ENCODE data around the gene KANSL1. TPM values are rescaled to one million over a fixed set of nuclear protein-coding genes. Genes with fewer than 3 reads are reported as not detected.

Gene KANSL1
- total RNA-seq, 8 experiments from 2014 or later = 36.9 to 96.5 (median 81.9) TPM

- in situ Hi-C loops (cut with MboI; ENCODE audit: low pct_unique_long_range_greater_than_20kb in 2 of 9, low sequenced_read_pairs in 9 of 9, unreplicated experiment in 9 of 9) = no loop called here
Observed at GRCh38 chr17:46003907-46004748, 189.1 kb downstream of the KANSL1 start.

DNA sequence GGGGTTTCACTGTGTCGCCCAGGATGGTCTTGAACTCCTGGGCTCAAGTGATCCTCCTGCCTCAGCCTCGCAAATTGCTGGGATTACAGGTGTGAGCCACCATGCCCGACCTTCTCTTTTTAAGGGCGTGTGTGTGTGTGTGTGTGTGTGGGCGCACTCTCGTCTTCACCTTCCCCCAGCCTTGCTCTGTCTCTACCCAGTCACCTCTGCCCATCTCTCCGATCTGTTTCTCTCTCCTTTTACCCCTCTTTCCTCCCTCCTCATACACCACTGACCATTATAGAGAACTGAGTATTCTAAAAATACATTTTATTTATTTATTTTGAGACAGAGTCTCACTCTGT is 190.3 kb downstream of the KANSL1 start:
- no peak overlapping the region for H3K27ac ChIP-seq
- peak in 1 of 8 experiments; percentile 8 for ATAC-seq (replicated peaks in 6 of 8)
- in situ Hi-C loops (cut with MboI; ENCODE audit: low pct_unique_long_range_greater_than_20kb in 2 of 9, low sequenced_read_pairs in 9 of 9, unreplicated experiment in 9 of 9) = no loop called here
- no peak overlapping the region for H3K4me3 ChIP-seq
- no peaks in the 10 kb centered on the region for H3K4me1 ChIP-seq (replicated peaks in 1 of 2)
- WGBS, 10 experiments = 29 to 61% (median 33%) methylated on average over 2 to 6 of the region's 7 CpGs; no CpG with 5 or more reads in 7 of the 10 experiments

More at GRCh38 chr17:46003907-46004748, 189.1 kb downstream of the KANSL1 start:
- ATAC-seq (replicated peaks in 6 of 8) = peak in 6 of 8 experiments; percentile 34 to 88 (median 56)
- 0 to 80% (median 15%) methylated on average over 1 to 4 of the region's 6 CpGs; no CpG with 5 or more reads in 3 of the 10 experiments for WGBS, 10 experiments
- Histone ChIP-seq H3K4me1 (replicated peaks in 1 of 2) (no peaks in the 10 kb centered on the region), H3K27ac (no peak overlapping the region), H3K4me3 (no peak overlapping the region)

- ATAC-seq (replicated peaks in 6 of 8) = peak; percentile 60 to 92 (median 81)
- 0 to 83% (median 5%) methylated on average over 1 to 3 of the region's 8 CpGs; no CpG with 5 or more reads in 5 of the 10 experiments for WGBS, 10 experiments
- Histone ChIP-seq H3K4me1 (replicated peaks in 1 of 2) (no peaks in the 10 kb centered on the region), H3K27ac (no peak overlapping the region), H3K4me3 (no peak overlapping the region)
- in situ Hi-C loops (cut with MboI; ENCODE audit: low pct_unique_long_range_greater_than_20kb in 2 of 9, low sequenced_read_pairs in 9 of 9, unreplicated experiment in 9 of 9) = no loop called here
Observed at GRCh38 chr17:46002311-46002972, 190.8 kb downstream of the KANSL1 start.

- peak in 4 of 8 experiments; percentile 15 to 31 (median 22) for ATAC-seq (replicated peaks in 6 of 8)
Observed at GRCh38 chr17:46001390-46002310, 191.6 kb downstream of the KANSL1 start.

GRCh38 chr17:46000757-46001156 is 192.5 kb downstream of the KANSL1 start:
- 0 to 100% (median 70%) methylated on average over 1 to 2 of the region's 2 CpGs; no CpG with 5 or more reads in 6 of the 10 experiments for WGBS, 10 experiments
- no peak for ATAC-seq (replicated peaks in 6 of 8)
- Histone ChIP-seq H3K27ac (no peak overlapping the region), H3K4me3 (no peak overlapping the region), H3K4me1 (replicated peaks in 1 of 2) (no peaks in the 10 kb centered on the region)
- in situ Hi-C loops (cut with MboI; ENCODE audit: low pct_unique_long_range_greater_than_20kb in 2 of 9, low sequenced_read_pairs in 9 of 9, unreplicated experiment in 9 of 9) = no loop called here

More at GRCh38 chr17:46001390-46002310, 191.6 kb downstream of the KANSL1 start:
- 47 to 100% (median 81%) methylated on average over 3 to 8 of the region's 13 CpGs; no CpG with 5 or more reads in 1 of the 10 experiments for WGBS, 10 experiments
- H3K4me3 ChIP-seq = no peak overlapping the region
- no peak overlapping the region for H3K27ac ChIP-seq
- in situ Hi-C loops (cut with MboI; ENCODE audit: low pct_unique_long_range_greater_than_20kb in 2 of 9, low sequenced_read_pairs in 9 of 9, unreplicated experiment in 9 of 9) = no loop called here
- no peaks in the 10 kb centered on the region for H3K4me1 ChIP-seq (replicated peaks in 1 of 2)

GRCh38 chr17:46000292-46000691 is 192.9 kb downstream of the KANSL1 start:
- Histone ChIP-seq H3K4me1 (replicated peaks in 1 of 2) (no peaks in the 10 kb centered on the region), H3K27ac (no peak overlapping the region), H3K4me3 (no peak overlapping the region)
- no peak for ATAC-seq (replicated peaks in 6 of 8)
- WGBS, 10 experiments = 11 to 100% (median 82%) methylated on average over 1 to 5 of the region's 7 CpGs; no CpG with 5 or more reads in 4 of the 10 experiments
- in situ Hi-C loops (cut with MboI; ENCODE audit: low pct_unique_long_range_greater_than_20kb in 2 of 9, low sequenced_read_pairs in 9 of 9, unreplicated experiment in 9 of 9) = no loop called here

DNA sequence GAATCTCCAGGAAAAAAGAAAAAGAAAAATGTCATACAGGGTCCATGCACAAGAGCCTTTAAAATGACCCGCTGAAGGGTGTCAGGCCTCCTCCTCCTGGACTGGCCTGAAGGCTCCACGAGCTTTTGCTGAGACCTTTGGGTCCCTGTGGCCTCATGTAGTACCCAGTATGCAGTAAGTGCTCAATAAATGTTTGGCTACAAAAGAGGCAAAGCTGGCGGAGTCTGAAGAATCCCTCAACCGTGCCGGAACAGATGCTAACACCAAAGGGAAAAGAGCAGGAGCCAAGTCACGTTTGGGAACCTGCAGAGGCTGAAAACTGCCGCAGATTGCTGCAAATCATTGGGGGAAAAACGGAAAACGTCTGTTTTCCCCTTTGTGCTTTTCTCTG is 193.3 kb downstream of the KANSL1 start:
- in situ Hi-C loops (cut with MboI; ENCODE audit: low pct_unique_long_range_greater_than_20kb in 2 of 9, low sequenced_read_pairs in 9 of 9, unreplicated experiment in 9 of 9) = no loop called here
- Histone ChIP-seq H3K4me1 (replicated peaks in 1 of 2) (no peaks in the 10 kb centered on the region), H3K4me3 (no peak overlapping the region), H3K27ac (no peak overlapping the region)
- WGBS, 10 experiments = 48 to 94% (median 73%) methylated on average over 2 to 8 of the region's 9 CpGs; no CpG with 5 or more reads in 4 of the 10 experiments
- ATAC-seq (replicated peaks in 6 of 8) = no peak

GRCh38 chr17:45998987-45999899 is 194.0 kb downstream of the KANSL1 start, which contains the start of gene STH:
Gene STH (plus strand): TSS chr17:45999250. CDS start chr17:45999280, 30 bp downstream.
- 20 to 90% (median 77%) methylated on average over 1 to 3 of the region's 8 CpGs; no CpG with 5 or more reads in 4 of the 10 experiments for WGBS, 10 experiments
- no peaks in the 10 kb centered on the region for H3K4me1 ChIP-seq (replicated peaks in 1 of 2)
- no peak within 1 kb of the TSS for H3K27ac ChIP-seq

DNA sequence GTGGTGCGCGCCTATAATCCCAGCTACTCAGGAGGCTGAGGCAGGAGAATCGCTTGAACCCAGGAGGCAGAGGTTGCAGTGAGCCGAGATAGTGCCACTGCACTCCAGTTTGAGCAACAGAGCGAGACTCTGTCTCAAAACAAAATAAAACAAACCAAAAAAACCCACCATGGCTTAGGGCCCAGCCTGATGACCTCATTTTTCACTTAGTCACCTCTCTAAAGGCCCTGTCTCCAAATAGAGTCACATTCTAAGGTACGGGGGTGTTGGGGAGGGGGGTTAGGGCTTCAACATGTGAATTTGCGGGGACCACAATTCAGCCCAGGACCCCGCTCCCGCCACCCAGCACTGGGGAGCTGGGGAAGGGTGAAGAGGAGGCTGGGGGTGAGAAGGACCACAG is 195.6 kb downstream of the KANSL1 start:
- H3K27ac ChIP-seq = no peak overlapping the region
- H3K4me1 ChIP-seq (replicated peaks in 1 of 2) = peaks cover 0 to 4% of the 10 kb centered on the region in 2 donors
- no peak for ATAC-seq (replicated peaks in 6 of 8)
- no peak overlapping the region for H3K4me3 ChIP-seq
- 100% methylated on average over 1 to 2 of the region's 9 CpGs; no CpG with 5 or more reads in 8 of the 10 experiments for WGBS, 10 experiments
- in situ Hi-C loops (cut with MboI; ENCODE audit: low pct_unique_long_range_greater_than_20kb in 2 of 9, low sequenced_read_pairs in 9 of 9, unreplicated experiment in 9 of 9) = no loop called here

More at GRCh38 chr17:45998987-45999899, 194.0 kb downstream of the KANSL1 start, which contains the start of gene STH:
- ATAC-seq (replicated peaks in 6 of 8) = no peak
- in situ Hi-C loops (cut with MboI; ENCODE audit: low pct_unique_long_range_greater_than_20kb in 2 of 9, low sequenced_read_pairs in 9 of 9, unreplicated experiment in 9 of 9) = no loop called here
- H3K4me3 ChIP-seq = no peak within 1 kb of the TSS

DNA sequence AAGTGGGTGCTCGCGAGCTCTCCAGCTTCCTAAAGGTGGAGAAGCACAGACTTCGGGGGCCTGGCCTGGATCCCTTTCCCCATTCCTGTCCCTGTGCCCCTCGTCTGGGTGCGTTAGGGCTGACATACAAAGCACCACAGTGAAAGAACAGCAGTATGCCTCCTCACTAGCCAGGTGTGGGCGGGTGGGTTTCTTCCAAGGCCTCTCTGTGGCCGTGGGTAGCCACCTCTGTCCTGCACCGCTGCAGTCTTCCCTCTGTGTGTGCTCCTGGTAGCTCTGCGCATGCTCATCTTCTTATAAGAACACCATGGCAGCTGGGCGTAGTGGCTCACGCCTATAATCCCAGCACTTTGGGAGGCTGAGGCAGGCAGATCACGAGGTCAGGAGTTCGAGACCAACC is 196.1 kb downstream of the KANSL1 start:
- no peak overlapping the region for H3K27ac ChIP-seq
- ATAC-seq (replicated peaks in 6 of 8) = no peak
- peaks cover 0 to 6% of the 10 kb centered on the region in 2 donors for H3K4me1 ChIP-seq (replicated peaks in 1 of 2)
- in situ Hi-C loops (cut with MboI; ENCODE audit: low pct_unique_long_range_greater_than_20kb in 2 of 9, low sequenced_read_pairs in 9 of 9, unreplicated experiment in 9 of 9) = no loop called here
- WGBS, 10 experiments = 63 to 94% (median 82%) methylated on average over 2 to 6 of the region's 13 CpGs; no CpG with 5 or more reads in 6 of the 10 experiments
- H3K4me3 ChIP-seq = no peak overlapping the region

DNA sequence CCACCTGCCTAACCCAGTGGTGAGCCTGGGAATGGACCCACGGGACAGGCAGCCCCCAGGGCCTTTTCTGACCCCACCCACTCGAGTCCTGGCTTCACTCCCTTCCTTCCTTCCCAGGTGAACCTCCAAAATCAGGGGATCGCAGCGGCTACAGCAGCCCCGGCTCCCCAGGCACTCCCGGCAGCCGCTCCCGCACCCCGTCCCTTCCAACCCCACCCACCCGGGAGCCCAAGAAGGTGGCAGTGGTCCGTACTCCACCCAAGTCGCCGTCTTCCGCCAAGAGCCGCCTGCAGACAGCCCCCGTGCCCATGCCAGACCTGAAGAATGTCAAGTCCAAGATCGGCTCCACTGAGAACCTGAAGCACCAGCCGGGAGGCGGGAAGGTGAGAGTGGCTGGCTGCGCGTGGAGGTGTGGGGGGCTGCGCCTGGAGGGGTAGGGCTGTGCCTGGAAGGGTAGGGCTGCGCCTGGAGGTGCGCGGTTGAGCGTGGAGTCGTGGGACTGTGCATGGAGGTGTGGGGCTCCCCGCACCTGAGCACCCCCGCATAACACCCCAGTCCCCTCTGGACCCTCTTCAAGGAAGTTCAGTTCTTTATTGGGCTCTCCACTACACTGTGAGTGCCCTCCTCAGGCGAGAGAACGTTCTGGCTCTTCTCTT is 196.8 kb downstream of the KANSL1 start:
- in situ Hi-C loops (cut with MboI; ENCODE audit: low pct_unique_long_range_greater_than_20kb in 2 of 9, low sequenced_read_pairs in 9 of 9, unreplicated experiment in 9 of 9) = no loop called here
- Histone ChIP-seq H3K27ac (no peak overlapping the region), H3K4me1 (replicated peaks in 1 of 2) (peaks cover 0 to 10% of the 10 kb centered on the region in 2 donors), H3K4me3 (no peak overlapping the region)
- ATAC-seq (replicated peaks in 6 of 8) = peak in 1 of 8 experiments; percentile 15
- 50 to 89% (median 60%) methylated on average over 1 to 6 of the region's 31 CpGs; no CpG with 5 or more reads in 5 of the 10 experiments for WGBS, 10 experiments

All from motor neuron (in vitro differentiated cells).